ENCODE measurements around the gene MRPL34. TPM values are rescaled to one million over a fixed set of nuclear protein-coding genes. Genes with fewer than 3 reads are reported as not detected.
A peak's percentile ranks its signal among the peaks of the same experiment; 100 is the strongest.

The MRPL34 gene
- total and polyA plus RNA-seq, 9 of the 15 experiments (the other 6 are each of a cell fraction or from before 2014, with no cell fraction given), result 11.5 to 256 (median 72.5) TPM

GRCh38 chr19:17334414-17335409 is 29.0 kb downstream of the MRPL34 start, which contains the start of gene ANO8 (continued):
- TF ChIP-seq NR2C2 (CRISPR knock-in tag; IDR thresholded peaks at IDR 0.05) (peak; percentile 53; the same call in 1 of the 2 replicates), NR2C2 (tag; IDR thresholded peaks at IDR 0.05) (peak; percentile 83), IRF2 (CRISPR knock-in tag; IDR thresholded peaks at IDR 0.05) (no peak), ZNF75A (CRISPR knock-in tag; IDR thresholded peaks at IDR 0.05) (no peak), E2F8 (IDR thresholded peaks at IDR 0.05; ENCODE audit: low read depth, partially characterized antibody) (peak; percentile 79), RAD51 (IDR thresholded peaks at IDR 0.05; ENCODE audit: borderline replicate concordance, low read depth) (no peak), NR4A1 (CRISPR knock-in tag; IDR thresholded peaks at IDR 0.05) (no peak), NR4A1 (tag; IDR thresholded peaks at IDR 0.05) (no peak), OTX1 (CRISPR knock-in tag; IDR thresholded peaks at IDR 0.05) (no peak), POLR2B (IDR thresholded peaks at IDR 0.05; ENCODE audit: low read depth, partially characterized antibody) (no peak), PML (IDR thresholded peaks at IDR 0.05; ENCODE audit: low read length) (no peak; the same call in 1 of the 2 replicates)
- TF ChIP-seq, protein P1, sequence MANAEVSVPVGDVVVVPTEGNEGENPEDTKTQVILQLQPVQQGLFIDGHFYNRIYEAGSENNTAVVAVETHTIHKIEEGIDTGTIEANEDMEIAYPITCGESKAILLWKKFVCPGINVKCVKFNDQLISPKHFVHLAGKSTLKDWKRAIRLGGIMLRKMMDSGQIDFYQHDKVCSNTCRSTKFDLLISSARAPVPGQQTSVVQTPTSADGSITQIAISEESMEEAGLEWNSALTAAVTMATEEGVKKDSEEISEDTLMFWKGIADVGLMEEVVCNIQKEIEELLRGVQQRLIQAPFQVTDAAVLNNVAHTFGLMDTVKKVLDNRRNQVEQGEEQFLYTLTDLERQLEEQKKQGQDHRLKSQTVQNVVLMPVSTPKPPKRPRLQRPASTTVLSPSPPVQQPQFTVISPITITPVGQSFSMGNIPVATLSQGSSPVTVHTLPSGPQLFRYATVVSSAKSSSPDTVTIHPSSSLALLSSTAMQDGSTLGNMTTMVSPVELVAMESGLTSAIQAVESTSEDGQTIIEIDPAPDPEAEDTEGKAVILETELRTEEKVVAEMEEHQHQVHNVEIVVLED (CRISPR knock-in tag; IDR thresholded peaks at IDR 0.05), result no peak
- TF ChIP-seq, protein P2, sequence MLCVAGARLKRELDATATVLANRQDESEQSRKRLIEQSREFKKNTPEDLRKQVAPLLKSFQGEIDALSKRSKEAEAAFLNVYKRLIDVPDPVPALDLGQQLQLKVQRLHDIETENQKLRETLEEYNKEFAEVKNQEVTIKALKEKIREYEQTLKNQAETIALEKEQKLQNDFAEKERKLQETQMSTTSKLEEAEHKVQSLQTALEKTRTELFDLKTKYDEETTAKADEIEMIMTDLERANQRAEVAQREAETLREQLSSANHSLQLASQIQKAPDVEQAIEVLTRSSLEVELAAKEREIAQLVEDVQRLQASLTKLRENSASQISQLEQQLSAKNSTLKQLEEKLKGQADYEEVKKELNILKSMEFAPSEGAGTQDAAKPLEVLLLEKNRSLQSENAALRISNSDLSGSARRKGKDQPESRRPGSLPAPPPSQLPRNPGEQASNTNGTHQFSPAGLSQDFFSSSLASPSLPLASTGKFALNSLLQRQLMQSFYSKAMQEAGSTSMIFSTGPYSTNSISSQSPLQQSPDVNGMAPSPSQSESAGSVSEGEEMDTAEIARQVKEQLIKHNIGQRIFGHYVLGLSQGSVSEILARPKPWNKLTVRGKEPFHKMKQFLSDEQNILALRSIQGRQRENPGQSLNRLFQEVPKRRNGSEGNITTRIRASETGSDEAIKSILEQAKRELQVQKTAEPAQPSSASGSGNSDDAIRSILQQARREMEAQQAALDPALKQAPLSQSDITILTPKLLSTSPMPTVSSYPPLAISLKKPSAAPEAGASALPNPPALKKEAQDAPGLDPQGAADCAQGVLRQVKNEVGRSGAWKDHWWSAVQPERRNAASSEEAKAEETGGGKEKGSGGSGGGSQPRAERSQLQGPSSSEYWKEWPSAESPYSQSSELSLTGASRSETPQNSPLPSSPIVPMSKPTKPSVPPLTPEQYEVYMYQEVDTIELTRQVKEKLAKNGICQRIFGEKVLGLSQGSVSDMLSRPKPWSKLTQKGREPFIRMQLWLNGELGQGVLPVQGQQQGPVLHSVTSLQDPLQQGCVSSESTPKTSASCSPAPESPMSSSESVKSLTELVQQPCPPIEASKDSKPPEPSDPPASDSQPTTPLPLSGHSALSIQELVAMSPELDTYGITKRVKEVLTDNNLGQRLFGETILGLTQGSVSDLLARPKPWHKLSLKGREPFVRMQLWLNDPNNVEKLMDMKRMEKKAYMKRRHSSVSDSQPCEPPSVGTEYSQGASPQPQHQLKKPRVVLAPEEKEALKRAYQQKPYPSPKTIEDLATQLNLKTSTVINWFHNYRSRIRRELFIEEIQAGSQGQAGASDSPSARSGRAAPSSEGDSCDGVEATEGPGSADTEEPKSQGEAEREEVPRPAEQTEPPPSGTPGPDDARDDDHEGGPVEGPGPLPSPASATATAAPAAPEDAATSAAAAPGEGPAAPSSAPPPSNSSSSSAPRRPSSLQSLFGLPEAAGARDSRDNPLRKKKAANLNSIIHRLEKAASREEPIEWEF (CRISPR knock-in tag; IDR thresholded peaks at IDR 0.05), result no peak
- TF ChIP-seq, protein P3, sequence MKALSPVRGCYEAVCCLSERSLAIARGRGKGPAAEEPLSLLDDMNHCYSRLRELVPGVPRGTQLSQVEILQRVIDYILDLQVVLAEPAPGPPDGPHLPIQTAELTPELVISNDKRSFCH (CRISPR knock-in tag; IDR thresholded peaks at IDR 0.05), result no peak
- TF ChIP-seq, protein P3 (tag; IDR thresholded peaks at IDR 0.05), result peak; percentile 86

Data from K562 (cell line).